Measurements from ENCODE around the gene PARD6B.

- TF ChIP-seq CTCF (IDR thresholded peaks at IDR 0.05; ENCODE audit: extremely low read depth in 1 of 2, insufficient read depth in 1 of 2, low read depth in 1 of 2, low read length in 2 of 2) (no peak), POLR2A (IDR thresholded peaks at IDR 0.05; ENCODE audit: low read depth, low read length) (no peak), GATA2 (IDR thresholded peaks at IDR 0.05; ENCODE audit: insufficient read depth, insufficient read length, low read depth, low read length) (no peak)
Observed at GRCh38 chr20:50682065-50682464, 49.3 kb upstream of the PARD6B start.

Measured in endothelial cell of umbilical vein (primary cell).